GM12878 (cell line): ENCODE data around the gene NDUFA9. TPM values are rescaled to one million over a fixed set of nuclear protein-coding genes. Genes with fewer than 3 reads are reported as not detected.

Experiments
- ATAC-seq: fragments of 200-7000 bp; cut with Tn5 transposase; 3 replicates; pipeline ENCODE4 v1.9.1; 2020; ENCODE audit warnings: mild to moderate bottlenecking, moderate library complexity
- BruUV-seq: library from RNA; stranded (reverse); fragments of 400-500 nt; replicated peaks from 2 replicates; lab custom pipeline; 2021; lab: Mats Ljungman, UMichigan
- CTCF ChIA-PET: fragments of 300-600 bp; sonication (Branson Sonifier 250); formaldehyde crosslinking; extraction: SDS; loops from one replicate; lab custom pipeline; 2021; ENCODE audit warnings: inconsistent platforms; lab: Yijun Ruan, JAX
- POLR2A ChIA-PET: fragments of 350-600 bp; formaldehyde crosslinking; extraction: SDS; loops from one replicate; lab custom pipeline; 2021; ENCODE audit warnings: inconsistent platforms; lab: Charles Lee
- RAD21 ChIA-PET: fragments of 300-600 bp; sonication (Branson Sonifier 250); formaldehyde crosslinking; loops from one replicate; lab custom pipeline; 2023; ENCODE audit warnings: antibody characterized with exemption; ENCODE audit not compliant: unreplicated experiment; lab: Charles Lee
- SMC1A ChIA-PET: fragments of 300-600 bp; sonication (Branson Sonifier 250); formaldehyde crosslinking; loops from one replicate; lab custom pipeline; 2023; ENCODE audit not compliant: unreplicated experiment, uncharacterized antibody; lab: Charles Lee
- DNase-seq: peaks from one replicate; pipeline ENCODE4 v3.0.0-alpha.2; 2011; ENCODE audit warnings: low read depth, low spot score
- FAIRE-seq: peaks from 3 replicates; lab custom pipeline; 2011; peaks lifted over from hg19 to GRCh38; lab: Jason Lieb, UNC
- H2AFZ ChIP-seq: 2 replicates; pipeline ENCODE4 v1.6.0; 2011; ENCODE audit warnings: low read depth, low read length, control low read depth; ENCODE audit not compliant: control insufficient read depth
- H3K27ac ChIP-seq: 2 replicates; pipeline ENCODE4 v1.5.1; 2011; ENCODE audit warnings: control low read depth; ENCODE audit not compliant: control insufficient read depth, insufficient read depth
- H3K27me3 ChIP-seq, 2 experiments: replicated peaks in 1 of 2; 2 replicates each; pipeline versions ENCODE4 v1.6.0 to v1.6.1; 2011; ENCODE audit warnings: low read length in 1 of 2; ENCODE audit not compliant: control insufficient read depth in 2 of 2, insufficient read depth in 2 of 2
- H3K36me3 ChIP-seq, 2 experiments: 2 replicates each; pipeline ENCODE4 v1.5.1; 2011; ENCODE audit warnings: low read length in 1 of 2; ENCODE audit not compliant: control insufficient read depth in 2 of 2, insufficient read depth in 2 of 2
- H3K4me1 ChIP-seq: 2 replicates; pipeline ENCODE4 v1.6.1; 2011; ENCODE audit warnings: mild to moderate bottlenecking, low read length, moderate library complexity, mixed read lengths; ENCODE audit not compliant: control insufficient read depth, insufficient read depth
- H3K4me2 ChIP-seq: 2 replicates; pipeline ENCODE4 v1.6.0; 2011; ENCODE audit warnings: control low read depth; ENCODE audit not compliant: control insufficient read depth, insufficient read depth
- H3K4me3 ChIP-seq: fragments of 200-600 bp; sonication (generic); 2 replicates; pipeline ENCODE4 v1.5.1; 2016
- H3K79me2 ChIP-seq: 2 replicates; pipeline ENCODE4 v1.6.0; 2011; ENCODE audit warnings: low read length; ENCODE audit not compliant: control insufficient read depth, insufficient read depth
- H3K9ac ChIP-seq: 2 replicates; pipeline ENCODE4 v1.8.0; 2011; ENCODE audit warnings: low read length, control low read depth, mixed read lengths; ENCODE audit not compliant: control insufficient read depth, insufficient read depth
- H3K9me3 ChIP-seq: replicated peaks from 3 replicates; pipeline ENCODE4 v1.5.1; 2011; ENCODE audit warnings: mild to moderate bottlenecking, low read length; ENCODE audit not compliant: control insufficient read depth, insufficient read depth
- H4K20me1 ChIP-seq: 2 replicates; pipeline ENCODE4 v1.6.0; 2011; ENCODE audit not compliant: control insufficient read depth, insufficient read depth
- BCL11A ChIP-seq: IDR thresholded peaks from 2 replicates; pipeline ENCODE4 v1.6.1; 2011; ENCODE audit warnings: low read depth, low read length
- CEBPB ChIP-seq, 2 experiments: fragments of 150-350 bp in 1 of 2; IDR thresholded peaks; 2 replicates each; pipeline ENCODE4 v1.6.1; 2012 to 2014; ENCODE audit warnings: low read depth in 2 of 2, low read length in 2 of 2, borderline replicate concordance in 1 of 2, inconsistent platforms in 1 of 2
- FOS ChIP-seq: IDR thresholded peaks from 3 replicates; pipeline ENCODE4 v1.6.1; 2011; ENCODE audit warnings: borderline replicate concordance; ENCODE audit not compliant: insufficient read length; ENCODE audit errors: extremely low read depth
- FOXK2 ChIP-seq: fragments of 450-650 bp; IDR thresholded peaks from 2 replicates; pipeline ENCODE4 v1.6.1; 2017; ENCODE audit warnings: mild to moderate bottlenecking, moderate library complexity
- HCFC1 ChIP-seq: fragments of 150-350 bp; IDR thresholded peaks from 2 replicates; pipeline ENCODE4 v1.6.1; 2014; ENCODE audit warnings: low read length
- MAX ChIP-seq: IDR thresholded peaks from 2 replicates; pipeline ENCODE4 v1.6.1; 2012; ENCODE audit warnings: low read depth, low read length, improper control_type of control experiment
- MEF2A ChIP-seq: IDR thresholded peaks from 2 replicates; pipeline ENCODE4 v1.6.1; 2011; ENCODE audit warnings: low read depth, mild to moderate bottlenecking, low read length, moderate library complexity; ENCODE audit not compliant: insufficient read depth
- PAX5 ChIP-seq: IDR thresholded peaks from 2 replicates; pipeline ENCODE4 v1.6.1; 2011; ENCODE audit warnings: low read depth, low read length, borderline replicate concordance
- RELB ChIP-seq: fragments of 450-650 bp; IDR thresholded peaks from 2 replicates; pipeline ENCODE4 v1.6.1; 2017; ENCODE audit warnings: low read depth, mild to moderate bottlenecking, moderate library complexity
- RFX5 ChIP-seq: IDR thresholded peaks from 2 replicates; pipeline ENCODE4 v1.6.1; 2011; ENCODE audit warnings: low read depth, low read length, improper control_type of control experiment
- SMAD1 ChIP-seq: fragments of 450-650 bp; IDR thresholded peaks from 2 replicates; pipeline ENCODE4 v1.6.1; 2018; ENCODE audit warnings: mild to moderate bottlenecking, low read depth; ENCODE audit not compliant: partially characterized antibody
- STAT1 ChIP-seq: fragments of 450-650 bp; conservative IDR thresholded peaks from 2 replicates; pipeline ENCODE4 v1.6.1; 2014; ENCODE audit warnings: antibody characterized with exemption, mild to moderate bottlenecking
- TBL1XR1 ChIP-seq: IDR thresholded peaks from 2 replicates; pipeline ENCODE4 v1.6.1; 2012; ENCODE audit warnings: low read depth, low read length, improper control_type of control experiment
- ZNF207 ChIP-seq: fragments of 450-650 bp; IDR thresholded peaks from 2 replicates; pipeline ENCODE4 v1.6.1; 2014; ENCODE audit warnings: antibody characterized with exemption, mild to moderate bottlenecking, borderline replicate concordance
- ZNF384 ChIP-seq: IDR thresholded peaks from 2 replicates; pipeline ENCODE4 v1.6.1; 2012; ENCODE audit warnings: low read depth, mild to moderate bottlenecking, low read length, improper control_type of control experiment, borderline replicate concordance
- ZSCAN29 ChIP-seq: fragments of 450-650 bp; IDR thresholded peaks from 2 replicates; pipeline ENCODE4 v1.6.1; 2017; ENCODE audit warnings: mild to moderate bottlenecking, moderate library complexity
- WGBS: methylation state at CpG from one replicate; pipeline ENCODE4 v1.1.6; 2016; ENCODE audit warnings: low lambda C conversion rate; ENCODE audit not compliant: insufficient replicate concordance, insufficient coverage; ENCODE audit errors: missing lambda C conversion rate; 5-methylcytosine and 5-hydroxymethylcytosine counted together
- in situ Hi-C: fragments of 300-500 bp; cut with MboI; formaldehyde crosslinking; loops from 9 replicates; pipeline ENCODE4 v1.14.3; 2018; ENCODE audit warnings: mixed read lengths
- intact Hi-C: fragments of 100-400 bp; cut with micrococcal nuclease; formaldehyde crosslinking; loops from one replicate; pipeline ENCODE4 v1.14.2; 2022; ENCODE audit not compliant: unreplicated experiment
- polyA plus RNA-seq, 11 experiments: library from polyadenylated mRNA; depleted of rRNA in 4 of 11; unstranded in 6 of 11; stranded (reverse) in 5 of 11; fragments of >200 nt; fragmentation: Nextera tagmentation in 4 of 11; fragmentation: Illumina TruSeq in 1 of 11; extraction: Ambion mirVana in 4 of 11; extraction: Trizol in 1 of 11; gene quantifications; 1 replicate in 1 of 11; 2 replicates in 10 of 11; pipeline versions ENCODE4 v1.2.1 to v1.2.3, GENCODE V29; 2011 to 2016; ENCODE audit warnings: inconsistent platforms in 2 of 11, missing spikeins in 2 of 11, low read depth in 1 of 11
- total RNA-seq, 4 experiments: library from RNA; depleted of rRNA in 3 of 4; stranded (reverse); fragments of >200 nt in 3 of 4; fragmentation: Illumina TruSeq in 1 of 4; extraction: Trizol in 1 of 4; gene quantifications; 2 replicates each; pipeline versions ENCODE4 v1.2.1 to v1.2.3, GENCODE V29; 2013 to 2021
- TF ChIP-seq, protein P1 (sequence below): fragments of 450-650 bp; IDR thresholded peaks from 2 replicates; pipeline ENCODE4 v1.6.1; 2016; ENCODE audit warnings: mild to moderate bottlenecking

Gene NDUFA9
- total and polyA plus RNA-seq, 10 of the 15 experiments (the other 5 are each of a cell fraction or from before 2014, with no cell fraction given), result 95.2 to 472 (median 151) TPM

DNA sequence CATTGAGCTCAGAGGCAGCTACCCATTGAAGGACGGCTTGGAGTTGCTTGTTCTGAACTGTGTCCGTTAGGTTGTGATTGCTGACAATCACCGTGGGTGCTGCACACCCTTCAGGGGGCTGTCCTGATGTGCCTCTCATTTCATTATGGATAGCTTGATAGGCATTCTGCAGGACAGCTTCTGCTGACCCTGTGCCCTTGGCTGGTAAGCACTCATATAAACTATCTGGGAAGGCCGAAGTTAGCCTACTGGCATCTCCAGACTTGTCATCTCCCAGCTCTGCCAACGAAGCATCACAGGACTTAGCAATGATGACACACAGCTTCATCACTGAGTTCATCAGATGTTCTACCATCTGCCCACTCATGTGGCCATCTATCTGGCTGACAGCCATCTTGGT lies 22.4 kb upstream of the NDUFA9 start (continued):
- TF ChIP-seq FOS, result no peak
- TF ChIP-seq, protein P1, sequence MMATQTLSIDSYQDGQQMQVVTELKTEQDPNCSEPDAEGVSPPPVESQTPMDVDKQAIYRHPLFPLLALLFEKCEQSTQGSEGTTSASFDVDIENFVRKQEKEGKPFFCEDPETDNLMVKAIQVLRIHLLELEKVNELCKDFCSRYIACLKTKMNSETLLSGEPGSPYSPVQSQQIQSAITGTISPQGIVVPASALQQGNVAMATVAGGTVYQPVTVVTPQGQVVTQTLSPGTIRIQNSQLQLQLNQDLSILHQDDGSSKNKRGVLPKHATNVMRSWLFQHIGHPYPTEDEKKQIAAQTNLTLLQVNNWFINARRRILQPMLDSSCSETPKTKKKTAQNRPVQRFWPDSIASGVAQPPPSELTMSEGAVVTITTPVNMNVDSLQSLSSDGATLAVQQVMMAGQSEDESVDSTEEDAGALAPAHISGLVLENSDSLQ, result no peak
- no peak for TF ChIP-seq MAX

GRCh38 chr12:4628406-4628805 lies 20.5 kb upstream of the NDUFA9 start:
- FAIRE-seq (no peak), DNase-seq (no peak), ATAC-seq (no peak)
- ChIA-PET SMC1A (no interaction called here), CTCF (no interaction called here), RAD21 (no interaction called here), POLR2A (no interaction called here)
- no peak overlapping the region for H3K4me3 ChIP-seq
- WGBS, result 77% methylated on average over 10 of the region's 10 CpGs
- H3K27me3 ChIP-seq, result no peaks in the 10 kb centered on the region; a peak in 1 of 4 replicates
- H4K20me1 ChIP-seq, result no peaks in the 10 kb centered on the region
- intact Hi-C loops, result no loop called here
- no peaks in the 10 kb centered on the region for H3K79me2 ChIP-seq
- no peak overlapping the region for H3K27ac ChIP-seq
- TF ChIP-seq TBL1XR1, result no peak
- no peak for TF ChIP-seq ZNF207
- TF ChIP-seq MEF2A, result no peak
- no peak for TF ChIP-seq SMAD1
- no peak for TF ChIP-seq RFX5
- no peak for TF ChIP-seq FOXK2
- no peak for TF ChIP-seq PAX5
- TF ChIP-seq HCFC1, result no peak
- no peak for TF ChIP-seq ZNF384
- no peak for TF ChIP-seq STAT1
- no peak for TF ChIP-seq RELB
- TF ChIP-seq ZSCAN29, result no peak
- TF ChIP-seq CEBPB (IDR thresholded peaks at IDR 0.05; ENCODE audit: borderline replicate concordance in 1 of 2, low read depth in 2 of 2, low read length in 2 of 2), result no peak
- no peak for TF ChIP-seq BCL11A
- BruUV-seq, result no TSS peak
- in situ Hi-C loops, result no loop called here
- H3K4me2 ChIP-seq, result no peak overlapping the region
- H3K36me3 ChIP-seq, result no peaks in the 10 kb centered on the region
- H3K9ac ChIP-seq, result no peak overlapping the region
- H2AFZ ChIP-seq, result no peak overlapping the region
- no peaks in the 10 kb centered on the region for H3K9me3 ChIP-seq
- no peaks in the 10 kb centered on the region for H3K4me1 ChIP-seq
